Mammary epithelial cell (primary cell): ENCODE measurements around the gene UNC5A.

Experiments
- EZH2 ChIP-seq: IDR thresholded peaks from 2 replicates; pipeline ENCODE4 v1.6.1; 2012; ENCODE audit warnings: low read length, inconsistent platforms, borderline replicate concordance
- TF ChIP-seq, protein P1 (sequence below), 2 donors: IDR thresholded peaks in 1 of 2; conservative IDR thresholded peaks in 1 of 2; 2 replicates each; pipeline ENCODE4 v1.5.1; 2011 to 2012; ENCODE audit warnings: inconsistent platforms in 2 of 2, low read length in 2 of 2, mild to moderate bottlenecking in 2 of 2, control low read depth in 1 of 2, low read depth in 1 of 2; ENCODE audit not compliant: insufficient read depth in 1 of 2; ENCODE audit errors: extremely low read depth in 1 of 2

DNA sequence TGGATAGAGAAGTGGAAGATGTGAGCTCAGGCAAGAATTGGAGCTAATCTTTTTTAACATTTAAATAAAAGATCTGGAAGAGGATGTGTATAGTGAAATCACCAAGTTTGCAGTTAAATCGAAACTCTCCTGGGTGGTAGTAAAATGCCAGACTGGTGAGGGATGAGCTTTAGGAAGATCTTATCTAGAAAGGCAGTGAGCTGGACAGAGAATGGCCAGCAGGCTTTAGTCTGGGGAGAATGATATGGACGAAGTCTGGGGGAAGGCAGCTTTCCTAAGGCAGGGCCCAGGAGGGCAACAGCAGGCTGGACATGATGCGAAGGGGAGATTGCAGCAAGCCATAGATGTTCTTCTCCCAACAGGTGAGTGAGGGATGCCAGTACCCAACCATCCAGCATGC lies 25.6 kb downstream of the UNC5A start:
- TF ChIP-seq, protein P1, sequence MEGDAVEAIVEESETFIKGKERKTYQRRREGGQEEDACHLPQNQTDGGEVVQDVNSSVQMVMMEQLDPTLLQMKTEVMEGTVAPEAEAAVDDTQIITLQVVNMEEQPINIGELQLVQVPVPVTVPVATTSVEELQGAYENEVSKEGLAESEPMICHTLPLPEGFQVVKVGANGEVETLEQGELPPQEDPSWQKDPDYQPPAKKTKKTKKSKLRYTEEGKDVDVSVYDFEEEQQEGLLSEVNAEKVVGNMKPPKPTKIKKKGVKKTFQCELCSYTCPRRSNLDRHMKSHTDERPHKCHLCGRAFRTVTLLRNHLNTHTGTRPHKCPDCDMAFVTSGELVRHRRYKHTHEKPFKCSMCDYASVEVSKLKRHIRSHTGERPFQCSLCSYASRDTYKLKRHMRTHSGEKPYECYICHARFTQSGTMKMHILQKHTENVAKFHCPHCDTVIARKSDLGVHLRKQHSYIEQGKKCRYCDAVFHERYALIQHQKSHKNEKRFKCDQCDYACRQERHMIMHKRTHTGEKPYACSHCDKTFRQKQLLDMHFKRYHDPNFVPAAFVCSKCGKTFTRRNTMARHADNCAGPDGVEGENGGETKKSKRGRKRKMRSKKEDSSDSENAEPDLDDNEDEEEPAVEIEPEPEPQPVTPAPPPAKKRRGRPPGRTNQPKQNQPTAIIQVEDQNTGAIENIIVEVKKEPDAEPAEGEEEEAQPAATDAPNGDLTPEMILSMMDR (conservative IDR thresholded peaks at IDR 0.05 in 1 of 2, IDR thresholded peaks at IDR 0.05 in 1 of 2; ENCODE audit: extremely low read depth in 1 of 2, insufficient read depth in 1 of 2, low read depth in 1 of 2, low read length in 2 of 2) = no peak
- no peak for TF ChIP-seq EZH2
